Liver (tissue), 9 donors: ENCODE results near the gene NIPBL. TPM values are rescaled to one million over a fixed set of nuclear protein-coding genes. Genes with fewer than 3 reads are reported as not detected.
"Not testable (repeated sequence)": the region's sequence is repeated elsewhere in the genome, so short reads cannot be mapped to it uniquely, and the experiment has no call there.

Experiments
- DNase-seq: peaks from one replicate; pipeline ENCODE4 v3.0.0-alpha.2; 2017; ENCODE audit warnings: low spot score
- H3K27ac ChIP-seq, 2 donors: one replicate each; pipeline ENCODE4 v1.7.0; 2013; ENCODE audit warnings: inconsistent platforms in 2 of 2, low read length in 2 of 2, control low read depth in 1 of 2, low read depth in 1 of 2, mild to moderate bottlenecking in 1 of 2
- H3K27me3 ChIP-seq, 4 donors: one replicate each; pipeline versions ENCODE4 v1.6.1 to v1.7.0; 2013; ENCODE audit warnings: low read length in 3 of 4, inconsistent platforms in 1 of 4, mild to moderate bottlenecking in 1 of 4, moderate library complexity in 1 of 4; ENCODE audit not compliant: control insufficient read depth in 4 of 4, insufficient read depth in 4 of 4
- H3K36me3 ChIP-seq, 4 donors: one replicate each; pipeline versions ENCODE4 v1.6.1 to v1.7.0; 2013; ENCODE audit warnings: low read length in 3 of 4, mild to moderate bottlenecking in 3 of 4, low read depth in 1 of 4, moderate library complexity in 1 of 4; ENCODE audit not compliant: control insufficient read depth in 4 of 4, insufficient read depth in 3 of 4
- H3K4me1 ChIP-seq, 4 donors: one replicate each; pipeline versions ENCODE4 v1.6.1 to v1.7.0; 2013; ENCODE audit warnings: low read length in 3 of 4, mild to moderate bottlenecking in 3 of 4, moderate library complexity in 1 of 4; ENCODE audit not compliant: control insufficient read depth in 4 of 4, insufficient read depth in 4 of 4
- H3K4me3 ChIP-seq, 3 donors: one replicate each; pipeline versions ENCODE4 v1.6.1 to v1.7.0; 2013; ENCODE audit warnings: low read length in 3 of 3, control low read depth in 1 of 3, low read depth in 1 of 3, mild to moderate bottlenecking in 1 of 3
- H3K9ac ChIP-seq, 2 donors: one replicate each; pipeline ENCODE4 v1.7.0; 2013; ENCODE audit warnings: low read length in 2 of 2, mild to moderate bottlenecking in 2 of 2, moderate library complexity in 2 of 2, control low read depth in 1 of 2, low read depth in 1 of 2
- H3K9me3 ChIP-seq, 4 donors: one replicate each; pipeline versions ENCODE4 v1.6.1 to v1.7.0; 2013; ENCODE audit warnings: low read length in 3 of 4; ENCODE audit not compliant: control insufficient read depth in 4 of 4
- EGR1 ChIP-seq, 2 donors: IDR thresholded peaks; 2 replicates each; pipeline ENCODE4 v1.6.1; 2016 to 2018; ENCODE audit warnings: antibody characterized with exemption in 2 of 2, low read depth in 2 of 2
- FOXA1 ChIP-seq: IDR thresholded peaks from 2 replicates; pipeline ENCODE4 v1.6.1; 2016; ENCODE audit warnings: antibody characterized with exemption
- GABPA ChIP-seq, 2 donors: IDR thresholded peaks in 1 of 2; conservative IDR thresholded peaks in 1 of 2; 2 replicates each; pipeline ENCODE4 v1.6.1; 2016; ENCODE audit warnings: antibody characterized with exemption in 2 of 2, mild to moderate bottlenecking in 1 of 2, moderate library complexity in 1 of 2
- HNF4A ChIP-seq, 2 donors: conservative IDR thresholded peaks; 2 replicates each; pipeline ENCODE4 v1.6.1; 2016; ENCODE audit warnings: antibody characterized with exemption in 2 of 2, mild to moderate bottlenecking in 2 of 2
- HNF4G ChIP-seq: IDR thresholded peaks from 2 replicates; pipeline ENCODE4 v1.6.1; 2016; ENCODE audit warnings: antibody characterized with exemption
- NR2F2 ChIP-seq: IDR thresholded peaks from 2 replicates; pipeline ENCODE4 v1.6.1; 2016; ENCODE audit warnings: antibody characterized with exemption
- RAD21 ChIP-seq, 2 donors: IDR thresholded peaks; 2 replicates each; pipeline ENCODE4 v1.6.1; 2016; ENCODE audit warnings: antibody characterized with exemption in 2 of 2, mild to moderate bottlenecking in 2 of 2
- WGBS: extraction: QIAGEN DNeasy Blood & Tissue Kit; methylation state at CpG from one replicate; pipeline ENCODE4 v1.1.7; 2013; 5-methylcytosine and 5-hydroxymethylcytosine counted together
- polyA plus RNA-seq, 2 donors: library from polyadenylated mRNA; stranded (reverse) in 1 of 2; unstranded in 1 of 2; fragments of 200-250 nt in 1 of 2; fragments of >200 nt in 1 of 2; fragmentation: Nextera tagmentation in 1 of 2; extraction: Ambion mirVana in 1 of 2; gene quantifications; one replicate each; pipeline versions ENCODE4 v1.2.1 to v1.2.3, GENCODE V29; 2013 to 2015
- total RNA-seq, 2 donors: library from RNA; depleted of rRNA; stranded (reverse); fragments of >200 nt; gene quantifications; one replicate each; pipeline ENCODE4 v1.2.3, GENCODE V29; 2014
- TF ChIP-seq, protein P1 (sequence below): IDR thresholded peaks from 2 replicates; pipeline ENCODE4 v1.6.1; 2016; ENCODE audit warnings: antibody characterized with exemption
- TF ChIP-seq, protein P2 (sequence below): fragments of 150-350 bp; IDR thresholded peaks from 2 replicates; pipeline ENCODE4 v1.5.1; 2017; ENCODE audit warnings: improper control_type of control experiment, low read depth, low read length; ENCODE audit not compliant: missing input control
- TF ChIP-seq, protein P3 (sequence below): IDR thresholded peaks from 2 replicates; pipeline ENCODE4 v1.6.1; 2016; ENCODE audit warnings: antibody characterized with exemption
- TF ChIP-seq, protein P4 (sequence below): IDR thresholded peaks from 2 replicates; pipeline ENCODE4 v1.6.1; 2016; ENCODE audit warnings: antibody characterized with exemption
- donor health status: healthy.
- donor health status: healthy.
- donor health status: healthy.
- donor health status: healthy.
- donor health status: healthy.

The NIPBL gene
- total and polyA plus RNA-seq, 4 donors = 4.9 to 30.3 (median 21.0) TPM

DNA sequence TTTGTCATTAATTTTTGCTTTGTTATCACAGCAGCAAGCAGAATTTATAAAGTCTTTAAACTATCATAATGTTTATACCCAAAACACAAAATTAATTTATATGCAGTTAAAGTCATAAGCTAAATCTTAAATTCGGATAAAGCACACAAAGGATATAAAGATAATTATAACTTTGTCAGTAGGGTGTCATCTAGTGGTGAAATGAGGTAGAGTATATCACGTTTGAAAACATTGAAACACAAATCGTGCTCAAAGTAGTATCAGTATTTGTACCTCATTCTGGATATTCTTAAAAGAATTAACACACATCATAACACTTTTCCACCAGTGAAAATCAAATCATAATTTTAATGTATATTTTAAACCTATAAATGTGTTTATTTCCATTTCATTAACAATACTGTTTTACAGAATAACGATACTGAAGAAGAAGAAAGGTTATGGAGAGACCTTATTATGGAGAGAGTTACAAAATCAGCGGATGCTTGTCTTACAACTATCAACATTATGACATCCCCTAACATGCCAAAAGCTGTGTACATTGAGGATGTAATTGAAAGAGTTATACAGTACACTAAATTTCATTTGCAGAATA, 129.5 kb downstream of the NIPBL start:
- DNase-seq = no peak
- TF ChIP-seq, protein P1, sequence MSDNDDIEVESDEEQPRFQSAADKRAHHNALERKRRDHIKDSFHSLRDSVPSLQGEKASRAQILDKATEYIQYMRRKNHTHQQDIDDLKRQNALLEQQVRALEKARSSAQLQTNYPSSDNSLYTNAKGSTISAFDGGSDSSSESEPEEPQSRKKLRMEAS = no peak
- no peak for TF ChIP-seq GABPA (IDR thresholded peaks at IDR 0.05 in 1 of 2, conservative IDR thresholded peaks at IDR 0.05 in 1 of 2)
- no peak for TF ChIP-seq FOXA1
- TF ChIP-seq, protein P2, sequence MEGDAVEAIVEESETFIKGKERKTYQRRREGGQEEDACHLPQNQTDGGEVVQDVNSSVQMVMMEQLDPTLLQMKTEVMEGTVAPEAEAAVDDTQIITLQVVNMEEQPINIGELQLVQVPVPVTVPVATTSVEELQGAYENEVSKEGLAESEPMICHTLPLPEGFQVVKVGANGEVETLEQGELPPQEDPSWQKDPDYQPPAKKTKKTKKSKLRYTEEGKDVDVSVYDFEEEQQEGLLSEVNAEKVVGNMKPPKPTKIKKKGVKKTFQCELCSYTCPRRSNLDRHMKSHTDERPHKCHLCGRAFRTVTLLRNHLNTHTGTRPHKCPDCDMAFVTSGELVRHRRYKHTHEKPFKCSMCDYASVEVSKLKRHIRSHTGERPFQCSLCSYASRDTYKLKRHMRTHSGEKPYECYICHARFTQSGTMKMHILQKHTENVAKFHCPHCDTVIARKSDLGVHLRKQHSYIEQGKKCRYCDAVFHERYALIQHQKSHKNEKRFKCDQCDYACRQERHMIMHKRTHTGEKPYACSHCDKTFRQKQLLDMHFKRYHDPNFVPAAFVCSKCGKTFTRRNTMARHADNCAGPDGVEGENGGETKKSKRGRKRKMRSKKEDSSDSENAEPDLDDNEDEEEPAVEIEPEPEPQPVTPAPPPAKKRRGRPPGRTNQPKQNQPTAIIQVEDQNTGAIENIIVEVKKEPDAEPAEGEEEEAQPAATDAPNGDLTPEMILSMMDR = peak; percentile 43
- TF ChIP-seq EGR1 (IDR thresholded peaks at IDR 0.05; ENCODE audit: low read depth in 2 of 2) = no peak
- no peak for TF ChIP-seq NR2F2
- TF ChIP-seq, protein P3, sequence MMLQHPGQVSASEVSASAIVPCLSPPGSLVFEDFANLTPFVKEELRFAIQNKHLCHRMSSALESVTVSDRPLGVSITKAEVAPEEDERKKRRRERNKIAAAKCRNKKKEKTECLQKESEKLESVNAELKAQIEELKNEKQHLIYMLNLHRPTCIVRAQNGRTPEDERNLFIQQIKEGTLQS = no peak
- TF ChIP-seq RAD21 (IDR thresholded peaks at IDR 0.05) = peak; percentile 68 to 72
- no peak for TF ChIP-seq HNF4G
- Histone ChIP-seq H3K27me3 (no peaks in the 10 kb centered on the region), H3K4me1 (peaks cover 0 to 14% (median 8%) of the 10 kb centered on the region in 4 donors), H3K9ac (no peak overlapping the region), H3K36me3 (peaks cover 6 to 48% (median 16%) of the 10 kb centered on the region in 4 donors), H3K9me3 (no peaks in the 10 kb centered on the region), H3K27ac (no peak overlapping the region), H3K4me3 (no peak overlapping the region)
- WGBS = 51% methylated on average over 5 of the region's 5 CpGs

DNA sequence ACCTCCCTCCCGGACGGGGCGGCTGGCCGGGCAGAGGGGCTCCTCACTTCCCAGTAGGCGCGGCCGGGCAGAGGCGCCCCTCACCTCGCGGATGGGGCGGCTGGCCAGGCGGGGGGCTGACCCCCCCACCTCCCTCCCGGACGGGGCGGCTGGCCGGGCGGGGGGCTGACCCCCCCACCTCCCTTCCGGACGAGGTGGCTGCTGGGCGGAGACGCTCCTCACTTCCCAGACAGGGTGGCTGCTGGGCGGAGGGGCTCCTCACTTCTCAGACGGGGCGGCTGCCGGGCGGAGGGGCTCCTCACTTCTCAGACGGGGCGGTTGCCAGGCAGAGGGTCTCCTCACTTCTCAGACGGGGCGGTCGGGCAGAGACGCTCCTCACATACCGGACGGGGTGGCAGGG, 136.6 kb downstream of the NIPBL start:
- DNase-seq, H3K9me3 ChIP-seq, H3K4me1 ChIP-seq, H3K27me3 ChIP-seq, H3K27ac ChIP-seq, H3K9ac ChIP-seq, H3K4me3 ChIP-seq: not testable (repeated sequence)
- 97% methylated on average over 31 of the region's 34 CpGs for WGBS
- peaks cover 6 to 36% (median 29%) of the 10 kb centered on the region in 4 donors for H3K36me3 ChIP-seq

DNA sequence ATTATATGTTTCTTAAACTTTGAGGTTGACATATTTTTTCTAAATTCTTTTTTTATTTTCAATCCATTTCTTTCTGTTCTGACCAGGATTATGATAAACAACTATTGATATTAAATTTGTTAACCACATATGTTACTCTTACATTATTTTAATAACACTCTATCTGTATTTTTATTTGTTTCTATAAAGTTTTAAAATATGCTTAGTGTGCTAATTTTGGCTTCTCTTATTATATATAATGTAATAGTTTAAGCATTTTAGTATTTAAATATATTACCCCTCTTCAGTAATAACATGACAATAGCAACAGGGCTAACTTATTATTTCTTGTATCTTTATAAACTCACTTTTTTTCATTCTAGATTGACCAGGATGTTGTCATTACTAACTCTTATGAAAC, 137.8 kb downstream of the NIPBL start:
- no peak for DNase-seq
- Histone ChIP-seq H3K4me1 (no peaks in the 10 kb centered on the region), H3K36me3 (peaks cover 6 to 34% (median 30%) of the 10 kb centered on the region in 4 donors), H3K27me3 (no peaks in the 10 kb centered on the region), H3K9ac (no peak overlapping the region), H3K4me3 (no peak overlapping the region), H3K9me3 (no peaks in the 10 kb centered on the region), H3K27ac (no peak overlapping the region)
- TF ChIP-seq, protein P4, sequence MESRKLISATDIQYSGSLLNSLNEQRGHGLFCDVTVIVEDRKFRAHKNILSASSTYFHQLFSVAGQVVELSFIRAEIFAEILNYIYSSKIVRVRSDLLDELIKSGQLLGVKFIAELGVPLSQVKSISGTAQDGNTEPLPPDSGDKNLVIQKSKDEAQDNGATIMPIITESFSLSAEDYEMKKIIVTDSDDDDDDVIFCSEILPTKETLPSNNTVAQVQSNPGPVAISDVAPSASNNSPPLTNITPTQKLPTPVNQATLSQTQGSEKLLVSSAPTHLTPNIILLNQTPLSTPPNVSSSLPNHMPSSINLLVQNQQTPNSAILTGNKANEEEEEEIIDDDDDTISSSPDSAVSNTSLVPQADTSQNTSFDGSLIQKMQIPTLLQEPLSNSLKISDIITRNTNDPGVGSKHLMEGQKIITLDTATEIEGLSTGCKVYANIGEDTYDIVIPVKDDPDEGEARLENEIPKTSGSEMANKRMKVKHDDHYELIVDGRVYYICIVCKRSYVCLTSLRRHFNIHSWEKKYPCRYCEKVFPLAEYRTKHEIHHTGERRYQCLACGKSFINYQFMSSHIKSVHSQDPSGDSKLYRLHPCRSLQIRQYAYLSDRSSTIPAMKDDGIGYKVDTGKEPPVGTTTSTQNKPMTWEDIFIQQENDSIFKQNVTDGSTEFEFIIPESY = no peak
- TF ChIP-seq RAD21 (IDR thresholded peaks at IDR 0.05) (no peak), GABPA (IDR thresholded peaks at IDR 0.05 in 1 of 2, conservative IDR thresholded peaks at IDR 0.05 in 1 of 2) (no peak), HNF4A (conservative IDR thresholded peaks at IDR 0.05) (no peak), FOXA1 (no peak)
